HepG2 (cell line): ENCODE measurements around the gene ARMH1. TPM values are rescaled to one million over a fixed set of nuclear protein-coding genes. Genes with fewer than 3 reads are reported as not detected.

Experiments used
- ATAC-seq: fragments of 200-7000 bp; cut with Tn5 transposase; 3 replicates; pipeline ENCODE4 v1.9.1; 2020; ENCODE audit warnings: mild to moderate bottlenecking, moderate library complexity
- BruUV-seq: library from RNA; stranded (reverse); fragments of 400-500 nt; replicated peaks from 2 replicates; lab custom pipeline; 2021; lab: Mats Ljungman, UMichigan
- CTCF ChIA-PET: fragments of 300-600 bp; formaldehyde crosslinking; extraction: SDS; loops from one replicate; lab custom pipeline; 2021; ENCODE audit warnings: low total read pairs, inconsistent platforms, low intra/inter-chr PET ratio; lab: Yijun Ruan, JAX
- POLR2A ChIA-PET: fragments of 350-600 bp; sonication (Branson Sonifier 250); formaldehyde crosslinking; loops from one replicate; lab custom pipeline; 2020; ENCODE audit warnings: antibody characterized with exemption, inconsistent platforms; lab: Yijun Ruan, JAX
- DNase-seq: peaks from one replicate; pipeline ENCODE4 v3.0.0-alpha.2; 2015; ENCODE audit warnings: low spot score
- FAIRE-seq: peaks from 3 replicates; lab custom pipeline; 2011; peaks lifted over from hg19 to GRCh38; lab: Jason Lieb, UNC
- H2AFZ ChIP-seq: one replicate; pipeline ENCODE4 v1.6.1; 2011; ENCODE audit warnings: low read length, inconsistent platforms
- H3K27ac ChIP-seq: fragments of 300-600 bp; 3 replicates; pipeline ENCODE4 v1.8.0; 2011; ENCODE audit warnings: mixed run types, mild to moderate bottlenecking, mixed read lengths, low read length, inconsistent platforms; ENCODE audit not compliant: insufficient read depth; ENCODE audit errors: extremely low read length
- H3K27me3 ChIP-seq, 2 experiments: fragments of 200-600 bp in 1 of 2; 2 replicates in 1 of 2; 3 replicates in 1 of 2; pipeline versions ENCODE4 v1.6.0 to v1.8.0; 2011; ENCODE audit warnings: low read length in 2 of 2, mild to moderate bottlenecking in 2 of 2, moderate library complexity in 2 of 2, inconsistent platforms in 1 of 2; ENCODE audit not compliant: insufficient read depth in 2 of 2, control insufficient read depth in 1 of 2
- H3K36me3 ChIP-seq, 2 experiments: fragments of 200-600 bp in 1 of 2; replicated peaks in 1 of 2; 2 replicates in 1 of 2; 3 replicates in 1 of 2; pipeline versions ENCODE4 v1.5.1 to v1.8.0; 2011; ENCODE audit warnings: low read length in 2 of 2, inconsistent platforms in 1 of 2; ENCODE audit not compliant: insufficient read depth in 2 of 2, control insufficient read depth in 1 of 2
- H3K4me1 ChIP-seq: 2 replicates; pipeline ENCODE4 v1.5.1; 2012; ENCODE audit warnings: low read length, inconsistent platforms; ENCODE audit not compliant: insufficient read depth
- H3K4me2 ChIP-seq: 2 replicates; pipeline ENCODE4 v1.6.0; 2011; ENCODE audit warnings: low read depth, low read length, inconsistent platforms
- H3K4me3 ChIP-seq, 3 experiments: fragments of 200-600 bp in 1 of 3; sonication (generic), shearing (Covaris generic) in 1 of 3; replicated peaks in 1 of 3; 2 replicates each; pipeline ENCODE4 v1.5.1; 2011 to 2016; ENCODE audit warnings: low read length in 3 of 3, inconsistent platforms in 2 of 3, low read depth in 2 of 3, mild to moderate bottlenecking in 2 of 3, control low read depth in 1 of 3, mixed read lengths in 1 of 3; ENCODE audit not compliant: insufficient read depth in 1 of 3
- H3K79me2 ChIP-seq: one replicate; pipeline ENCODE4 v1.6.1; 2011; ENCODE audit warnings: low read length, inconsistent platforms; ENCODE audit not compliant: insufficient read depth
- H3K9ac ChIP-seq: 2 replicates; pipeline ENCODE4 v1.6.0; 2011; ENCODE audit warnings: mild to moderate bottlenecking, low read depth, low read length, inconsistent platforms; ENCODE audit not compliant: insufficient read depth
- H3K9me3 ChIP-seq: 2 replicates; pipeline ENCODE4 v1.5.1; 2012; ENCODE audit warnings: mild to moderate bottlenecking, low read length
- H4K20me1 ChIP-seq: 2 replicates; pipeline ENCODE4 v1.6.0; 2011; ENCODE audit warnings: inconsistent platforms, mild to moderate bottlenecking, low read length, moderate library complexity; ENCODE audit not compliant: insufficient read depth
- FLYWCH1 ChIP-seq: sonication (generic); formaldehyde crosslinking; IDR thresholded peaks from 2 replicates; pipeline ENCODE4 v1.8.1; 2023; ENCODE audit warnings: mild to moderate bottlenecking, missing genetic modification reagents
- KLF16 ChIP-seq, 2 experiments: sonication (generic) in 1 of 2; formaldehyde crosslinking in 1 of 2; IDR thresholded peaks; 2 replicates each; pipeline versions ENCODE4 v1.6.1 to v1.8.0; 2016 to 2023; ENCODE audit warnings: missing genetic modification reagents in 2 of 2, missing compliant biosample characterization in 1 of 2
- MXI1 ChIP-seq: IDR thresholded peaks from 3 replicates; pipeline ENCODE4 v1.6.1; 2012; ENCODE audit warnings: low read depth, low read length, inconsistent platforms, borderline replicate concordance
- NR1H2 ChIP-seq: sonication (generic); formaldehyde crosslinking; IDR thresholded peaks from 2 replicates; pipeline ENCODE4 v1.8.1; 2022; ENCODE audit warnings: low read depth, missing genetic modification reagents, borderline replicate concordance
- ZZZ3 ChIP-seq: sonication (generic); formaldehyde crosslinking; IDR thresholded peaks from 2 replicates; pipeline ENCODE4 v1.4.0; 2020; ENCODE audit warnings: missing genetic modification reagents, mild to moderate bottlenecking, borderline replicate concordance
- WGBS: methylation state at CpG from one replicate; pipeline ENCODE4 v1.1.6; 2017; ENCODE audit warnings: low lambda C conversion rate; 5-methylcytosine and 5-hydroxymethylcytosine counted together
- in situ Hi-C: cut with HindIII; loops from 2 replicates; pipeline ENCODE4 v1.10.0; 2017; ENCODE audit warnings: low pct_unique_long_range_greater_than_20kb; ENCODE audit not compliant: extremely low pct_ligation_motif_present
- intact Hi-C: fragments of 100-400 bp; cut with micrococcal nuclease; formaldehyde crosslinking; loops from one replicate; pipeline ENCODE4 v1.10.0; 2022; ENCODE audit not compliant: unreplicated experiment
- polyA plus RNA-seq, 8 experiments: library from polyadenylated mRNA; depleted of rRNA in 3 of 8; stranded (reverse) in 7 of 8; unstranded in 1 of 8; fragments of >200 nt; fragmentation: Illumina TruSeq in 4 of 8; extraction: Trizol in 4 of 8; gene quantifications; 2 replicates each; pipeline versions ENCODE4 v1.2.1 to v1.2.3, GENCODE V29; 2011 to 2016; ENCODE audit warnings: low read depth in 4 of 8, missing spikeins in 1 of 8, mixed read lengths in 1 of 8; ENCODE audit not compliant: insufficient read depth in 1 of 8
- total RNA-seq, 5 experiments: library from RNA; depleted of rRNA; stranded (reverse); fragments of >200 nt; fragmentation: Illumina TruSeq; extraction: Trizol; gene quantifications; 2 replicates each; pipeline ENCODE4 v1.2.3, GENCODE V29; 2016; ENCODE audit warnings: low read depth in 1 of 5
- TF ChIP-seq, protein P1 (sequence below): sonication (generic); formaldehyde crosslinking; IDR thresholded peaks from 2 replicates; pipeline ENCODE4 v1.5.1; 2020; ENCODE audit warnings: mild to moderate bottlenecking, missing genetic modification reagents, moderate library complexity
- TF ChIP-seq, protein P2 (sequence below): sonication (generic); formaldehyde crosslinking; IDR thresholded peaks from 2 replicates; pipeline ENCODE4 v1.4.0; 2020; ENCODE audit warnings: missing genetic modification reagents
- TF ChIP-seq, protein P3 (sequence below): sonication (generic); formaldehyde crosslinking; conservative IDR thresholded peaks from 2 replicates; pipeline ENCODE4 v1.4.0; 2020; ENCODE audit warnings: missing genetic modification reagents
- TF ChIP-seq, protein P4 (sequence below): sonication (generic); formaldehyde crosslinking; IDR thresholded peaks from 2 replicates; pipeline ENCODE4 v1.4.0; 2020; ENCODE audit warnings: mild to moderate bottlenecking, missing genetic modification reagents

ARMH1 gene
- total and polyA plus RNA-seq, 2 of the 13 experiments (the other 11 are each of a cell fraction or from before 2014, with no cell fraction given): 0.69 TPM; not detected in 1

DNA sequence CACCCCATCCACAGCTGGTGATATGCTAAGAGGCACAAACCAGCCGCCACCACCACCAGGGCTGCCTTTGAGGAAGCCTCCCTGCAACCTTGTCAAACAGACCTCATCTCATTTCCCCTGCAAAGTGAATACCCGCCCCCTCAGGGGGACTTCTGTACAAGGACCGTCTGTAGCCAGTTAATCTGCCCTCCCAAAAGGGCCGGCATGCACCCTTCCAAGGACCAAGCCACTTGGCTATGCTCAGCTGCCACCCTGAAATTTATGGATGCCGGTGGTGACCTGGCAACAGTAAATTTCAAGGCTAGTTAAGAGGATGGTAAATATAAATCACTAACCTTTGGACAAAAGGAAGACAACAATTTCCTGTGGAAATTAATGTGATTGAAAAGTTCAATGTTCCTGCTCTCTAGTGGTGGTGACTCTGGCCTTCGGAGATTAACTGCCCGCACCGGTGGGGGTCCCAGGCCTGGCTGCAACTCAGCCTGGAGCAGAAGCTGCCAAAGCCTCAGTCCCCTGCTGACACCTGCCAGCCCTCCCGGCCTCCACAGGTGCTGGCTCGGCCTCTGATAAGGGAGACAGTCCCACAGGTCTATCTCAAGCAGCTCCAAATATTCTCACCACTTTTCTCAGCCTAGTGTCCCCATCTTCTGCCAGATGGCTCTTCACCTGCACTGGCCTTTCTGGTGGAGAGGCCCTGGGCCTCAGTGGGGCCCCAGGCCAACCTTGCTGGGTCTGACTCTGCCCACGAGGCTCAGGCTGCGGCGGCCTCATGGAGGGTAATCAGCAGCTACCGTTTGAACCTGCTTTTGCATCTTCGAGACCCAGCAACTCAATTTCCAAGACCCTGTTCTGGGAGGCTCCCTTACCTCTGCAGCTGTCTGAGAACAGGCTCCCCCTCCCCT, 12.5 kb upstream of the ARMH1 start (continued):
- TF ChIP-seq, protein P1, sequence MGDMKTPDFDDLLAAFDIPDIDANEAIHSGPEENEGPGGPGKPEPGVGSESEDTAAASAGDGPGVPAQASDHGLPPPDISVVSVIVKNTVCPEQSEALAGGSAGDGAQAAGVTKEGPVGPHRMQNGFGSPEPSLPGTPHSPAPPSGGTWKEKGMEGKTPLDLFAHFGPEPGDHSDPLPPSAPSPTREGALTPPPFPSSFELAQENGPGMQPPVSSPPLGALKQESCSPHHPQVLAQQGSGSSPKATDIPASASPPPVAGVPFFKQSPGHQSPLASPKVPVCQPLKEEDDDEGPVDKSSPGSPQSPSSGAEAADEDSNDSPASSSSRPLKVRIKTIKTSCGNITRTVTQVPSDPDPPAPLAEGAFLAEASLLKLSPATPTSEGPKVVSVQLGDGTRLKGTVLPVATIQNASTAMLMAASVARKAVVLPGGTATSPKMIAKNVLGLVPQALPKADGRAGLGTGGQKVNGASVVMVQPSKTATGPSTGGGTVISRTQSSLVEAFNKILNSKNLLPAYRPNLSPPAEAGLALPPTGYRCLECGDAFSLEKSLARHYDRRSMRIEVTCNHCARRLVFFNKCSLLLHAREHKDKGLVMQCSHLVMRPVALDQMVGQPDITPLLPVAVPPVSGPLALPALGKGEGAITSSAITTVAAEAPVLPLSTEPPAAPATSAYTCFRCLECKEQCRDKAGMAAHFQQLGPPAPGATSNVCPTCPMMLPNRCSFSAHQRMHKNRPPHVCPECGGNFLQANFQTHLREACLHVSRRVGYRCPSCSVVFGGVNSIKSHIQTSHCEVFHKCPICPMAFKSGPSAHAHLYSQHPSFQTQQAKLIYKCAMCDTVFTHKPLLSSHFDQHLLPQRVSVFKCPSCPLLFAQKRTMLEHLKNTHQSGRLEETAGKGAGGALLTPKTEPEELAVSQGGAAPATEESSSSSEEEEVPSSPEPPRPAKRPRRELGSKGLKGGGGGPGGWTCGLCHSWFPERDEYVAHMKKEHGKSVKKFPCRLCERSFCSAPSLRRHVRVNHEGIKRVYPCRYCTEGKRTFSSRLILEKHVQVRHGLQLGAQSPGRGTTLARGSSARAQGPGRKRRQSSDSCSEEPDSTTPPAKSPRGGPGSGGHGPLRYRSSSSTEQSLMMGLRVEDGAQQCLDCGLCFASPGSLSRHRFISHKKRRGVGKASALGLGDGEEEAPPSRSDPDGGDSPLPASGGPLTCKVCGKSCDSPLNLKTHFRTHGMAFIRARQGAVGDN (CRISPR knock-in tag): peak; percentile 68
- TF ChIP-seq, protein P2, sequence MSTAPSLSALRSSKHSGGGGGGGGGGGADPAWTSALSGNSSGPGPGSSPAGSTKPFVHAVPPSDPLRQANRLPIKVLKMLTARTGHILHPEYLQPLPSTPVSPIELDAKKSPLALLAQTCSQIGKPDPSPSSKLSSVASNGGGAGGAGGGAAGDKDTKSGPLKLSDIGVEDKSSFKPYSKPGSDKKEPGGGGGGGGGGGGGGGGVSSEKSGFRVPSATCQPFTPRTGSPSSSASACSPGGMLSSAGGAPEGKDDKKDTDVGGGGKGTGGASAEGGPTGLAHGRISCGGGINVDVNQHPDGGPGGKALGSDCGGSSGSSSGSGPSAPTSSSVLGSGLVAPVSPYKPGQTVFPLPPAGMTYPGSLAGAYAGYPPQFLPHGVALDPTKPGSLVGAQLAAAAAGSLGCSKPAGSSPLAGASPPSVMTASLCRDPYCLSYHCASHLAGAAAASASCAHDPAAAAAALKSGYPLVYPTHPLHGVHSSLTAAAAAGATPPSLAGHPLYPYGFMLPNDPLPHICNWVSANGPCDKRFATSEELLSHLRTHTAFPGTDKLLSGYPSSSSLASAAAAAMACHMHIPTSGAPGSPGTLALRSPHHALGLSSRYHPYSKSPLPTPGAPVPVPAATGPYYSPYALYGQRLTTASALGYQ (CRISPR knock-in tag): no peak

DNA sequence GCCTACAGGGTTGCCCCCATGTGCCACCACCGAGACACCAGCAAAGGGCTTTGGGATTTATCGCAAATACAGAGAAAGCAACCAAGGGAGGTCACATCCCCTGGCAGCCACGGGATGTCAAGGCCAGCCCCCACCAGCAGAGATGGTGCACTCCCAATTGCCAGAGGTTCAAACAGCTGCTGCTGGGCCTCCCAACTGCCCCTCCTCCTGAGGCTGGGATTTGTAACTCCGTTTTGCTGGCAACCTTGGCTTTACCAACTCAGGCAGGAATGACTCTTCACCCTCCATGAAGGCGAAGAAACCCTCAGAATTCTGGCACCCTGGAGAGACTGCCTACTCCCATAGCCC, 11.9 kb upstream of the ARMH1 start:
- Histone ChIP-seq H3K9ac (0 out of 2 replicates have a peak overlapping the region, but pooled peaks have one; percentile 6), H2AFZ (no peak overlapping the region), H3K36me3 (peaks cover 0 to 7% of the 10 kb centered on the region in 2 experiments; a peak in 1 of 5 replicates), H3K27me3 (no peaks in the 10 kb centered on the region), H3K4me3 (no peak overlapping the region), H3K4me1 (peaks cover 52% of the 10 kb centered on the region), H3K4me2 (peak overlapping the region; percentile 38), H3K79me2 (peaks cover under 1% of the 10 kb centered on the region), H4K20me1 (no peaks in the 10 kb centered on the region), H3K27ac (peak overlapping the region; percentile 59), H3K9me3 (no peaks in the 10 kb centered on the region)
- DNase-seq (no peak), FAIRE-seq (no peak), ATAC-seq (peak; percentile 54)
- no TSS peak for BruUV-seq
- ChIA-PET CTCF (no interaction called here), POLR2A (interaction anchor here (1.1 to 2.5 kb wide), 4 partner anchors 9 to 59 kb away, joined by 3 to 7 read pairs (median 4); partner anchors contain the start of genes ARMH1 and TMEM53)
- WGBS: 60% methylated on average over 4 of the region's 5 CpGs
- intact Hi-C loops: no loop called here
- in situ Hi-C loops: no loop called here
- TF ChIP-seq ZZZ3 (CRISPR knock-in tag): no peak
- TF ChIP-seq, protein P3, sequence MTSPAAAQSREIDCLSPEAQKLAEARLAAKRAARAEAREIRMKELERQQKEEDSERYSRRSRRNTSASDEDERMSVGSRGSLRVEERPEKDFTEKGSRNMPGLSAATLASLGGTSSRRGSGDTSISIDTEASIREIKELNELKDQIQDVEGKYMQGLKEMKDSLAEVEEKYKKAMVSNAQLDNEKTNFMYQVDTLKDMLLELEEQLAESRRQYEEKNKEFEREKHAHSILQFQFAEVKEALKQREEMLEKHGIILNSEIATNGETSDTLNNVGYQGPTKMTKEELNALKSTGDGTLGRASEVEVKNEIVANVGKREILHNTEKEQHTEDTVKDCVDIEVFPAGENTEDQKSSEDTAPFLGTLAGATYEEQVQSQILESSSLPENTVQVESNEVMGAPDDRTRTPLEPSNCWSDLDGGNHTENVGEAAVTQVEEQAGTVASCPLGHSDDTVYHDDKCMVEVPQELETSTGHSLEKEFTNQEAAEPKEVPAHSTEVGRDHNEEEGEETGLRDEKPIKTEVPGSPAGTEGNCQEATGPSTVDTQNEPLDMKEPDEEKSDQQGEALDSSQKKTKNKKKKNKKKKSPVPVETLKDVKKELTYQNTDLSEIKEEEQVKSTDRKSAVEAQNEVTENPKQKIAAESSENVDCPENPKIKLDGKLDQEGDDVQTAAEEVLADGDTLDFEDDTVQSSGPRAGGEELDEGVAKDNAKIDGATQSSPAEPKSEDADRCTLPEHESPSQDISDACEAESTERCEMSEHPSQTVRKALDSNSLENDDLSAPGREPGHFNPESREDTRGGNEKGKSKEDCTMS (CRISPR knock-in tag): no peak
- no peak for TF ChIP-seq NR1H2 (CRISPR knock-in tag)
- no peak for TF ChIP-seq KLF16 (CRISPR knock-in tag; IDR thresholded peaks at IDR 0.05)
- no peak for TF ChIP-seq FLYWCH1 (CRISPR knock-in tag)
- TF ChIP-seq MXI1: no peak
- TF ChIP-seq, protein P4, sequence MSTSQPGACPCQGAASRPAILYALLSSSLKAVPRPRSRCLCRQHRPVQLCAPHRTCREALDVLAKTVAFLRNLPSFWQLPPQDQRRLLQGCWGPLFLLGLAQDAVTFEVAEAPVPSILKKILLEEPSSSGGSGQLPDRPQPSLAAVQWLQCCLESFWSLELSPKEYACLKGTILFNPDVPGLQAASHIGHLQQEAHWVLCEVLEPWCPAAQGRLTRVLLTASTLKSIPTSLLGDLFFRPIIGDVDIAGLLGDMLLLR (CRISPR knock-in tag): peak; percentile 38; the same call in 1 of the 2 replicates
